Limb (tissue), 2 donors: Measurements from ENCODE around the gene PPFIA3.
A peak's percentile ranks its signal among the peaks of the same experiment; 100 is the strongest.
"Not testable (repeated sequence)": the region's sequence is repeated elsewhere in the genome, so short reads cannot be mapped to it uniquely, and the experiment has no call there.

Experiments used
- DNase-seq, 2 donors: peaks; one replicate each; pipeline ENCODE4 v3.0.0-alpha.2; 2016; ENCODE audit errors: extremely low spot score in 2 of 2

Gene PPFIA3

GRCh38 chr19:49119411-49120324, at the start of gene PPFIA3:
Gene PPFIA3, plus strand, starts transcription at chr19:49119544. Its CDS starts 8,330 bp downstream, at chr19:49127874.
- peak in 1 of 2 donors; percentile 78 for DNase-seq

GRCh38 chr19:49070416-49070815, 48.9 kb upstream of the PPFIA3 start:
- no peak for DNase-seq

GRCh38 chr19:49071860-49072547, 47.3 kb upstream of the PPFIA3 start:
- peak in 1 of 2 donors; percentile 63 for DNase-seq

- no peak for DNase-seq
Observed at GRCh38 chr19:49073514-49074378, 45.6 kb upstream of the PPFIA3 start.

GRCh38 chr19:49074869-49075268, 44.5 kb upstream of the PPFIA3 start:
- not testable (repeated sequence) for DNase-seq

- no peak for DNase-seq
Observed at GRCh38 chr19:49080392-49080791, 39.0 kb upstream of the PPFIA3 start.

- no peak for DNase-seq
Observed at GRCh38 chr19:49081273-49081672, 38.1 kb upstream of the PPFIA3 start.

- no peak for DNase-seq
Observed at GRCh38 chr19:49084206-49085019, 34.9 kb upstream of the PPFIA3 start.

GRCh38 chr19:49085020-49085867, 34.1 kb upstream of the PPFIA3 start, which contains the start of gene SNRNP70:
Gene SNRNP70, plus strand, starts transcription at chr19:49085451. Its CDS starts 964 bp downstream, at chr19:49086415.
- DNase-seq, result peak; percentile 100

- DNase-seq, result no peak
Observed at GRCh38 chr19:49085868-49086232, 33.5 kb upstream of the PPFIA3 start.

- DNase-seq, result no peak
Observed at GRCh38 chr19:49086296-49086695, 33.0 kb upstream of the PPFIA3 start.

GRCh38 chr19:49091391-49092038, 27.8 kb upstream of the PPFIA3 start:
- DNase-seq, result no peak

- no peak for DNase-seq
Observed at GRCh38 chr19:49092686-49093085, 26.7 kb upstream of the PPFIA3 start.

GRCh38 chr19:49094505-49095482, 24.6 kb upstream of the PPFIA3 start:
- no peak for DNase-seq

- peak; percentile 70 to 80 for DNase-seq
Observed at GRCh38 chr19:49097453-49098288, 21.7 kb upstream of the PPFIA3 start.

- DNase-seq, result no peak
Observed at GRCh38 chr19:49098795-49099194, 20.5 kb upstream of the PPFIA3 start.

GRCh38 chr19:49101160-49101559, 18.2 kb upstream of the PPFIA3 start:
- DNase-seq, result no peak
